Fibroblast of upper back skin (primary cell): ENCODE results near the gene CLDN18.

Source experiments
- DNase-seq: peaks from one replicate; pipeline ENCODE4 v3.0.0-alpha.2; 2013

CLDN18 gene

DNA sequence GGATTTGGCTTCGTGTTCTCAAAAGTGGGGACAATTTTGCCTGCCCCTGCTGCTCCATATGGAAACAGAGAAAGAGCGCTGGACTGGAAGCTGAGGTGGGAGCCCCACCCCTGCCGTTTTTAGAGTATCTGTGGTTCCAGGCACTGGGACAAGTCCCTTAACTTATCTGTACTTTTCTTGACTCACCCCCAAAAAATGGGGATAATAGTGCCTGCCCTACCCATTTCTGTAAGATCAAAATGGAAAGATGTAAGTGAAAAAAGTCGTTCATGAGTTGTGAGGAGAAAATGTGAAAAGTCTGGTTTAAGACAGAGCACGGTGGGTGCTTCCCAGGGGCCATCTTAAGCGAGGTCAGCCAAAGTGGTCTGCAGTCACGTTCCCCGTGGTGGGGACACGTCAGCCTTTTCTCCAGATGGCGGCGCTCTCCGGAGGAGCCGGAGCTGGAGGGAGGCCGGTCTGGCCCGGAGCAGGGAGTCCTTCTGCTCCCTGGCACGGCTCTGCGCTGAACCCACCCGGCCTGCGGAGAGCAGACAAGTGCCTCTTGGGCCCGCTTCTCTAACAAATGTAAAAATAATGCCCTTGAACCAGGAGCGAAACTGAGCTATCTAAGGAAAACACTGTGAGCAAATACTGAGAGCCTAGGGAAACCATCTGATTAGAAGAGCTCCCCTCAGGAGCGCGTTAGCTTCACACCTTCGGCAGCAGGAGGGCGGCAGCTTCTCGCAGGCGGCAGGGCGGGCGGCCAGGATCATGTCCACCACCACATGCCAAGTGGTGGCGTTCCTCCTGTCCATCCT, at the start of gene CLDN18:
Gene CLDN18 (plus strand): TSS at position 690 of the 797 bp plus-strand sequence. CDS start 61 bp downstream, at position 751.
- DNase-seq, result no peak

DNA sequence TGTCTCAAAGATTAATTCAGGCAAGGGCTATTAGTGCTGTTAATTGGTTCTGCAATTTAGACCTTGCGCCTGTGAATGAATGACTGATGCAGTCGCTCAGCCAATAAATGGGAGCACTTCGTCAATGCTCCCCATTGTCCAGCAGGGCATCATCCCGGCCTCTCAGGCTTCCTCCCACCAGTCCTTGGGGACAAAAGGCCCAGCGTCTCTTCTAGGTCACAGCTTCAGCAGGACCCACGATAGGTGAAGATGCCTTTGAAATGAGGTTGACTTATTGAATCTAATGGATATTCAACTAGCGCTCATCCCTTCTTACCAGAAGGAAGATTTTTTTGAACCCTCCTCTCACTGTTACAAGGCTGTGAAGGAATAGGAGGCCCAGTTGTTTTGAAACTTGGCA, 47.7 kb upstream of the CLDN18 start:
- no peak for DNase-seq

- no peak for DNase-seq
Measured at GRCh38 chr3:137963463-137963862, 46.5 kb upstream of the CLDN18 start.

GRCh38 chr3:137970914-137971831, 38.8 kb upstream of the CLDN18 start:
- peak; percentile 58 for DNase-seq

DNA sequence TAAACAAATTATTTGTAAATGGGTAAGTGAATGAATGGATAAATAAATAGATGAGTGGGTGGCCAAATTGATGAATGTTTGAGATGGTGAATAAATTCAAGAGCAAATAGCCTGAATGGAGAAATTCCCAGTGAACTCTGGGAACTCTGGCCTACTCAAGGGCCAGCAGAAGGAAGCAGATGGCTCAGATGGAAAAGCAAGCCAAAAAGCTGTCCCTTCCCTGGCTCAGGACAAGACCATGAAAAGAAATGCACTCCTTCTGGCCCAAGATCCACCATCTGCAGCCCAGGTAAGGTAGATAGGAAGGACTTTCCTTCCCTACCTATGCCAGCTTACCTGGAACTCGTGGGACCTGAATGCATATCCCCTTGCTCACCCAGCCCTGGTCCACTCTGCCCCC, 37.6 kb upstream of the CLDN18 start:
- no peak for DNase-seq

- no peak for DNase-seq
Measured at GRCh38 chr3:137978328-137978727, 31.6 kb upstream of the CLDN18 start.

DNA sequence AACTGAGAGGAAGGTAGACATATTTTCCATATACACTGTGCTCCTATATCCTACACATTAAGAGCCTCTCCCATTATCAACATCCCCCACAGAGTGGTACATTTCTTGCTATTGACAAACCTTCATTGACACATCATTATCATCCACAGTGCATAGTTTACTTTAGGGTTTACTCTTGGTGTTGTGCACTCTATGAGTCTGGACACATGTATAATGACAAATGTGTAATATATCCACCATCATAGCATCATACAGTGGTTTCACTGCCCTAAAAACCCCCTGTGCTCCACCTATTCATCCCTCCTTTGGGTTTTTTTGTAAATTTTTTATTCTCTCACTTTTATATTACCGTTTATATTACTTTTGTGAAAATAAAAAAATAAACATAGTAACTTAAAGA, 22.2 kb upstream of the CLDN18 start:
- no peak for DNase-seq

GRCh38 chr3:137988152-137988551, 21.8 kb upstream of the CLDN18 start:
- DNase-seq, result no peak

DNA sequence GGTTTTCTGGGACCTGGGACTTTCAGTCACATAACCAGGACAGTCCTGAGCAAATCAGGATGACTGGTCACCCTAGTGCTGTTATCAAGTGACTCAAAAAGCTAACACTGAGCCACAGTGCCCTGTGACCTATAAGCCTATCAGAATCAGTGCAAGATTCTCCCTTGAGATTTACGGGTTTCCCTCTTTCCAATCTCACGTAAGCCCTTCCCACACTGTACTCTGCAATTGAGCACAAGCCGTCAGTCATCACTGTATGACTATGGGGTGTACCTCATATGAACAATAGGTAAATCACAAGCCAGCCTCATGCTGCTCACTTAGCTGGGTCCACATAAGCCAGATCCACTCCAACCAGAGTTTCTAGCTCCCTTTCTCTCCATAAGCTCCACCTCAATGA, 21.0 kb upstream of the CLDN18 start:
- DNase-seq, result no peak

GRCh38 chr3:137990427-137990826, 19.5 kb upstream of the CLDN18 start:
- no peak for DNase-seq

DNA sequence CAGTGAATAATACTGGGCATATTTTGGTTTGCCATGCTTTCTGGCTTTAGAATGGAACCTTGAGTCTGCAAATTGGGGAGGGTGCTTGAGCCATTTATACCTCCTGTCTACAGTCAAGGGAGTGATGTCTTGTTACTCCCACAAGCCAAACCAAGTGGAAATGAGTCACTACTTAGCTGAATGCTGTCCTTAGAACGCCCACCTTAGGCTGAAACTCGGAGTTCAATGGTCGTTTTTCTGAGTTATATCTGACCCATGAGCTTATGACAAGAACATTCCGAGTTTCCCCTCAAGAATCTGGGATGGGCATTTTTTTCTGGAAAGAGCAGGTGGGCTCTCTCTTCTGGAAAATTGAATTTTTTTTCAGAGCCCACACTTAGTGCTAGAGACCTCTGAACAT, 17.4 kb upstream of the CLDN18 start:
- no peak for DNase-seq

- no peak for DNase-seq
Measured at GRCh38 chr3:137998121-137999042, 11.6 kb upstream of the CLDN18 start.

GRCh38 chr3:138003069-138003468, 6.9 kb upstream of the CLDN18 start:
- no peak for DNase-seq

GRCh38 chr3:138005627-138006026, 4.3 kb upstream of the CLDN18 start:
- DNase-seq, result no peak

DNA sequence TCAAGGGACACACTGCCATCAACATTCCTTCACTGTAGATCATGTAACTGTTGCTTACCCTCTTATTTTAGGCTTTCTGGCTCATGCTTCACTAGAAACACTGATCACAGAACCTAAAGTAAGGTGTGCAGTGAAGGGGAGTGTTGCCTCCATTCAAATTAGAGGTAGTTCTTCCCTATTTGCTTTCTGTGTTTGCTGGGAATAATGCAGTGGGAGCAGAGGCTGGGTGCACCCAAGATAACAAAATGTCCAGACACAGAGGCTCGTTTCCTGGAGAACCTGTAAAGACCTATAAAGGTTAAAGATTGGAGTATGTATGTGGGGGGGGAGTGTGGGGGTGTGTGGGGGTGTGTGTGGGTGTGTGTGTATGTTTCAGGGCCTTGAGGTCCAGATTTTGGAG, 2.1 kb upstream of the CLDN18 start:
- no peak for DNase-seq

DNA sequence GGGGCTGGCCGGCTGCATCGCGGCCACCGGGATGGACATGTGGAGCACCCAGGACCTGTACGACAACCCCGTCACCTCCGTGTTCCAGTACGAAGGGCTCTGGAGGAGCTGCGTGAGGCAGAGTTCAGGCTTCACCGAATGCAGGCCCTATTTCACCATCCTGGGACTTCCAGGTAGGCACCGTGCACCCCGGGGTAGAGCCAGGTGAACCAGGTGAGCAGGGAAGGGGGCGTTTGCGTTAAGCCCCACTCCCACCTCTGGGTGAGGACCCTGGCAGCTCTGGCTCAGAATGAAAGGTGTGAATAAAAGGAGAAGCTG, 267 bp downstream of the CLDN18 start:
- no peak for DNase-seq

GRCh38 chr3:138011722-138012121, 1.8 kb downstream of the CLDN18 start:
- DNase-seq, result no peak

- no peak for DNase-seq
Measured at GRCh38 chr3:138012526-138012925, 2.6 kb downstream of the CLDN18 start.

GRCh38 chr3:138016065-138016464, 6.1 kb downstream of the CLDN18 start:
- no peak for DNase-seq

GRCh38 chr3:138019281-138020069, 9.5 kb downstream of the CLDN18 start:
- DNase-seq, result no peak

DNA sequence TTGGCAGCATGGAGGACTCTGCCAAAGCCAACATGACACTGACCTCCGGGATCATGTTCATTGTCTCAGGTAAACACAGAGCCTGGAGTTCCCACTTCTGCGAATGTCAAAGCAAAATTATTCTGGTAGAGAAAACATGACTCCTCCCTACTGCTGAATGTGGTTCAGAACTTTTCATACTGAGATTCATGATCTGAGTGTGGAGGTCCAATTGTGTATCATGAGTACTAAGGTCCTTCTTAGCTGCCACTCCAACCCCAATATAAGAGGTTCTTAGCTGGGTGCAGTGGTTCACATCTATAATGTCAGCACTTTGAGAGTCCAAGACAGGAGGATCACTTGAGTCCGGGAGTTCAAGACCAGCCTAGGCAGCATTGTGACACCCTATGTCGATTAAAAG, 13.8 kb downstream of the CLDN18 start:
- DNase-seq, result no peak

DNA sequence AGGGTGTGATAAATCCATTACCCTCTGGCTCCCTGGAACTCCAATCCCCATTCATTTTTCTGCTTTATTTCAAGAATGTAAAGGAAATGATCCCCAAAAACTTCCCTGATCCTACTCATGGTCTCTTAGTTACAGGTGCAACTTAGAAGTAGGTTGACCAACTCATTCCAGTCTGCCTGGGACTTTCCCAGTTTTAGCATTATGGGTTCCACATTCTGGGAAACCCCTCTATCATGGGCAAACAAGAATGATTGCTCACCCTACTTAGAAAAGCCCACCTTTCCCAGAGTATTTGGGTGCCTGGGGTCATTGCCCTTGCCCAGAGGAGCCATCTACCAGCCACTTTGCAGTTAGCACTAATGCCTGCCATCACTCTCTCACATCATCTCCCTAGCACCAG, 15.6 kb downstream of the CLDN18 start:
- no peak for DNase-seq
